ENCODE results near the gene ADI1.
"Not testable (repeated sequence)": the region's sequence is repeated elsewhere in the genome, so short reads cannot be mapped to it uniquely, and the experiment has no call there.

ADI1 gene

GRCh38 chr2:3457524-3458395, 61.6 kb downstream of the ADI1 start:
- no peak overlapping the region for H3K4me3 ChIP-seq
- no peak overlapping the region for H3K27ac ChIP-seq
- no peak for DNase-seq (ENCODE audit: low spot score)
- no peak for TF ChIP-seq CTCF (IDR thresholded peaks at IDR 0.05)

- no peak overlapping the region for H3K27ac ChIP-seq
- H3K4me3 ChIP-seq: no peak overlapping the region
- TF ChIP-seq CTCF (IDR thresholded peaks at IDR 0.05): no peak
- DNase-seq (ENCODE audit: low spot score): no peak
Measured at GRCh38 chr2:3456125-3456524, 63.2 kb downstream of the ADI1 start.

GRCh38 chr2:3454802-3455201, 64.5 kb downstream of the ADI1 start:
- DNase-seq (ENCODE audit: low spot score): no peak
- no peak overlapping the region for H3K27ac ChIP-seq

GRCh38 chr2:3454005-3454404, 65.3 kb downstream of the ADI1 start:
- not testable (repeated sequence) for DNase-seq (ENCODE audit: low spot score); H3K4me3 ChIP-seq
- H3K27ac ChIP-seq: peak overlapping the region in 1 of 2 donors; percentile 17

More at GRCh38 chr2:3454802-3455201, 64.5 kb downstream of the ADI1 start:
- no peak overlapping the region for H3K4me3 ChIP-seq
- TF ChIP-seq CTCF (IDR thresholded peaks at IDR 0.05): no peak

- peak overlapping the region in 1 of 2 donors; percentile 34 for H3K27ac ChIP-seq
- DNase-seq (ENCODE audit: low spot score): peak; percentile 71
- no peak overlapping the region for H3K4me3 ChIP-seq
- no peak for TF ChIP-seq CTCF (IDR thresholded peaks at IDR 0.05)
Measured at GRCh38 chr2:3453190-3453999, 65.9 kb downstream of the ADI1 start.

- Histone ChIP-seq H3K27ac (no peak overlapping the region), H3K4me3 (no peak overlapping the region)
- no peak for TF ChIP-seq CTCF (IDR thresholded peaks at IDR 0.05)
- no peak for DNase-seq (ENCODE audit: low spot score)
Measured at GRCh38 chr2:3451926-3452671, 67.2 kb downstream of the ADI1 start.

- Histone ChIP-seq H3K27ac (no peak overlapping the region), H3K4me3 (no peak overlapping the region)
- DNase-seq (ENCODE audit: low spot score): no peak
- no peak for TF ChIP-seq CTCF (IDR thresholded peaks at IDR 0.05)
Measured at GRCh38 chr2:3451169-3451568, 68.2 kb downstream of the ADI1 start.

All from coronary artery (tissue), 2 donors.